HG02798 (cell line): ENCODE data around the gene DOC2A.
"Not testable (repeated sequence)": the region's sequence is repeated elsewhere in the genome, so short reads cannot be mapped to it uniquely, and the experiment has no call there.

Experiments used
- ATAC-seq: cut with Tn5 transposase; IDR thresholded peaks from one replicate; pipeline ENCODE4 v1.9.1; 2021; ENCODE audit warnings: mild to moderate bottlenecking; ENCODE audit not compliant: unreplicated experiment, poor library complexity

The DOC2A gene

DNA sequence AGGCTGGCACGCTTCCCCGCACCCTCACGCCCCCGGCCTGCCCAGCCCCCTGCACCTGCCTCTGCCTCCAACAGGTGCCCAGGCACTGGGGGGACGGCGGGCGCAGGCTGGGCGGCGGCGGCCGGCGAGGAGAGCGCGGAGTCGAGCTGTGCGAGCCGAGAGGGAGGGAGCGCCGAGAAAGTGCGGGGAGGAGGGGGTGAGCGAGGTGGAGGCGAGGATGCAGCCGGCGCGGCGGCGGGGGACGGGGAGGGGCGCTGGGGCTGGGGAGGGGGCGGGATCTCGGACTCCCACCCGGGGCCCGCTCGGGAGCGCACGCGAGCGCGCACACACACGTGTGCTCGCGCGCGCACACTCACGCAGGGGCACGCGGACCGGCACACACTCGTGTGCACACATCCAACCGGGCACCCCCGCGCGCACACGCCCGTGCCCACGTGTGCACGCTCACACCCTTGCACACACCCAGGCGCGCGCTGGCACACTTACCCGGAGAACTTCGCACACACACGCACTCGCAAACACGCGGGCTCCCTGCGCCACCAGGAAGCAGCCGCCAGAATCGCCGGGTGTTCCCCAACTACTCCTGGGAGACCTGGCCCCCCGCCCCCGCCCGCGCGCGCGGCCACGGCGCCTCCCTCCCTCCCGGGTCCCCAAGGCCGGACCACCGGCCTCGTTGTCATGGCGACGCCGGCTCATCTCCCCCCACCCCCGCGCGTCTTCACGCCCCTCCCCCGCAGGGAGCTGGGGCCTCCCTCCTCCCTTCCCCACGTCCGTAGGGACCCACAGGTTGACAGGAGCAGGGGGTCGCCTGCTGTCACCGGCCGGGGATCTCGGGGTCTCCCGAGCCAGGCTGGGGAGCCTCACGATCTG lies at the start of gene DOC2A:
Gene DOC2A (minus strand): TSS at position 184 of the 870 bp plus-strand sequence. CDS start 805 bp downstream, outside the sequence.
- ATAC-seq, result no peak

GRCh38 chr16:30060346-30060745 lies 49.5 kb upstream of the DOC2A start:
- ATAC-seq, result no peak

DNA sequence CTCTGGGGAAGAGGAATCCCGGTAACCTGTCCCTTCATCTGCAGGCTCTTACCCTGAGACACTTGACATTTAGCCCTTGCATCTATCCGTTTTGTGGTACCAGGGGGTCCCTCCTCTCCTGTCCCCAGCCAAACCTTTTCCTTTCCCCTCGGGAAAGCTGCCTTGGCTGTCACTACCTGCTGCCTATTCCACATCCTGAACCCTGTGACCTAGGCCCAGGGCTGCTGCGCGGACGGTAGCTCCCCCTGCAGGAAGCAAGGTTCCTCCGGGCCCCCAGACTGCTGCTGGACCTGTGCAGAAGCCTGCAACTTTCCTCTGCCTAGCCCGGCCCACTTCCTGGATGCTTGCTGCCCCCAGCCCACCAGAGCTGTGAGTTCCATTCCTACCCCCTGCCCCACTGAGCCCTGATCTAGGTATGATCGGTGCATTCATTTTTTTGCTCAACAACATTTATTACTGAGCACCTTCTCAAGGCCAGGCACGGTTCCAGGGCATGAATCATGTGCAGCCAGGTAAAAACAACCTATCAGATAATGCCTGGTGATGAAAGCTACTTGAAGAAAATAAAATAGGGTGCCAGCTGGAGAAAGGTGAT lies 44.2 kb upstream of the DOC2A start:
- ATAC-seq, result no peak

GRCh38 chr16:30054451-30054850 lies 43.6 kb upstream of the DOC2A start:
- ATAC-seq, result no peak

- ATAC-seq, result no peak
Measured at GRCh38 chr16:30053376-30054015, 42.7 kb upstream of the DOC2A start.

GRCh38 chr16:30052671-30053372 lies 42.0 kb upstream of the DOC2A start:
- ATAC-seq, result peak; percentile 81

GRCh38 chr16:30051518-30051917 lies 40.7 kb upstream of the DOC2A start:
- no peak for ATAC-seq

- no peak for ATAC-seq
Measured at GRCh38 chr16:30049871-30050270, 39.0 kb upstream of the DOC2A start.

- ATAC-seq, result no peak
Measured at GRCh38 chr16:30046588-30046987, 35.8 kb upstream of the DOC2A start.

- no peak for ATAC-seq
Measured at GRCh38 chr16:30046178-30046577, 35.4 kb upstream of the DOC2A start.

DNA sequence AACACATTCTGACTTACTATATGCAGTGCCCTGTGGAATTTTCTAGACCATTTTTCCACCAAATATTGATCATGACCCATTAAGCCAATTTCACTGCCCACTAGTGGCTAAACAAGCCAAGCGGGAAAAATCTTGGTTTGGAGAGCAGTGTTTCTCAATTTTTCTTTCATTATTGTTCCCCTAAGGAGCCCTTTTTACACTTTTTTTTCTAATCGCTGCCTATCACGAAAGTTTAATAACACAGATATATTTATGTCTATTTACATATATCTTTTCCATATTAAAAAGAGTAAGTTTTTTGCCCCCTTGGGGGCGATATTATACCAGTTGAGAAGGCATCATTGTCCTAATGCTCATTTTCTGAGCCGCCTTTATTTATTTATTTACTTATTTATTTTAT lies 31.0 kb upstream of the DOC2A start:
- ATAC-seq, result no peak

DNA sequence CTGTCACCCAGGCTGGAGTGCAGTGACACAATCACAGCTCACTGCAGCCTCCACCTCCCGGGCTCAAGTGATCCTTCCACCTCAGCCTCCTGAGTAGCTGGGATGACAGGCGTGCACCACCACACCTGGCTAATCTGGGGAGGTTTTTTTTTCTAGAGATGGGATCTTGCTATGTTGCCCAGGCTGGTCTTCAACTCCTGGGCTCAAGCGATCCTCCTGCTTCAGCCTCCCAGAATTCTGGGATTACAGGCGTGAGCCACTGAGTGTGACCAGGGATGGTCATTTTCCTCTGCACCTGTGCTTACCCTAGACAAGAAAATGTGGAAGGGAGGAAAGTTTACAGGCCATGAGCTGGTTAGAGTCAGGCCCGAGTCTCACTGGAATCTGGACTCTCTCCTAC lies 29.9 kb upstream of the DOC2A start:
- not testable (repeated sequence) for ATAC-seq

DNA sequence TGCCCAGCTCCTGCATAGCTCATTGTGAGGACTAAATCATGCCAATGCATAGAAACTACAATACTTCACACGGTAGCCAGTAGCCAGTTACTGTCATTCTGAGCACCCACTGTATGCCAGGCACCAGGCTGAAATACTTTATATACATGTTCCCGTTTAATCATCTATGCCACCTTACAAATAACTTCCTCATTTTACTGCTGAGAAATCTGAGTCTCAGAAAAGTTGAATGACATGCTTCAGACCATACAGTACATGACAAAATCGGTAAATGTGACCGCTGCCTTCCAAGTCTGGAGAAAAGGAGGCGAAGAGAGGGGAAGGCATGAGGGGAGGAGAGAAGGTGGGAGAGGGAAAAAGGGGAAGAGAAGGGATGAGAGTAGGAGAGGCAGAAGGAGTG lies 29.4 kb upstream of the DOC2A start:
- no peak for ATAC-seq

- ATAC-seq, result no peak
Measured at GRCh38 chr16:30033270-30033669, 22.4 kb upstream of the DOC2A start.

GRCh38 chr16:30032083-30032819 lies 21.4 kb upstream of the DOC2A start:
- no peak for ATAC-seq

GRCh38 chr16:30031477-30031918 lies 20.7 kb upstream of the DOC2A start:
- ATAC-seq, result no peak

- ATAC-seq, result no peak
Measured at GRCh38 chr16:30030841-30031413, 20.1 kb upstream of the DOC2A start, which contains the start of gene TLCD3B. Gene TLCD3B (minus strand): TSS chr16:30031271. CDS start chr16:30030527, 744 bp downstream.

- no peak for ATAC-seq
Measured at GRCh38 chr16:30030011-30030685, 19.3 kb upstream of the DOC2A start.
